ENCODE measurements around the gene SDHC.

DNA sequence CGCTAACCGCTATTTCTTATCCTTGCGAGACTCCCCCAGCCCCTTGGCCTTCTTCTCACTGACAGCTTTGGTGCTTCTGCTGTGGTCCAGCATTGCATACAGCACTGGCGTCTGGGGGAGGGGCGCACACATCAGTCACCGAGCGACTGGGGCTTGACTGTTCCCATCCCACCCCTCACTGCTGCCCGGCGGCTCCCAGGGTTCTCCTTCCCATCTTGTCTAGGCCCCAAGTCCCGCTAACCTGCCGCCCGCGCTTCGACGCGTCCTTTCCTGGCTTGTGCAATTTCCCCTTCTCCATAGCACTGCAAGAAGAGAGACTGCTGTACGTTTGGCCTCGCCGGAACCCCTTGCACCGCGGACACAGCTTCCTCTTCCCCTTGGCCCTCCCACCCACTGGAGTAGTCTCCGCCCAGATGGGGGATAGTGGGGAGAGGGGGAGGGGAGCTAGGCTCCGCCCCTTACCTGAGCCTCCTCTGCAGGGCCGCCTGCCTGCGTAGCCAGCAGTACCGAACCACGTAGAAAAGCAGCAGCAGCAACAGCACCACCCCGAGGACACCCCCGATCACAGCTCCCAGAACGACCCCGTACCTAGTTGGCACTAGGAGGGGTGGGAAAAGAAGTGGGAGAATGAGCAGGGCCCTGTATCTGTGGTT is 8.2 kb upstream of the SDHC start:
- TF ChIP-seq, protein P1, sequence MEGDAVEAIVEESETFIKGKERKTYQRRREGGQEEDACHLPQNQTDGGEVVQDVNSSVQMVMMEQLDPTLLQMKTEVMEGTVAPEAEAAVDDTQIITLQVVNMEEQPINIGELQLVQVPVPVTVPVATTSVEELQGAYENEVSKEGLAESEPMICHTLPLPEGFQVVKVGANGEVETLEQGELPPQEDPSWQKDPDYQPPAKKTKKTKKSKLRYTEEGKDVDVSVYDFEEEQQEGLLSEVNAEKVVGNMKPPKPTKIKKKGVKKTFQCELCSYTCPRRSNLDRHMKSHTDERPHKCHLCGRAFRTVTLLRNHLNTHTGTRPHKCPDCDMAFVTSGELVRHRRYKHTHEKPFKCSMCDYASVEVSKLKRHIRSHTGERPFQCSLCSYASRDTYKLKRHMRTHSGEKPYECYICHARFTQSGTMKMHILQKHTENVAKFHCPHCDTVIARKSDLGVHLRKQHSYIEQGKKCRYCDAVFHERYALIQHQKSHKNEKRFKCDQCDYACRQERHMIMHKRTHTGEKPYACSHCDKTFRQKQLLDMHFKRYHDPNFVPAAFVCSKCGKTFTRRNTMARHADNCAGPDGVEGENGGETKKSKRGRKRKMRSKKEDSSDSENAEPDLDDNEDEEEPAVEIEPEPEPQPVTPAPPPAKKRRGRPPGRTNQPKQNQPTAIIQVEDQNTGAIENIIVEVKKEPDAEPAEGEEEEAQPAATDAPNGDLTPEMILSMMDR (IDR thresholded peaks at IDR 0.05; ENCODE audit: poor library complexity): peak; percentile 49
- TF ChIP-seq EZH2phosphoT487 (IDR thresholded peaks at IDR 0.05; ENCODE audit: low read depth, severe bottlenecking, unreplicated experiment): no peak
- TF ChIP-seq EZH2 (IDR thresholded peaks at IDR 0.05; ENCODE audit: borderline replicate concordance): no peak
